HG03520 (cell line): ENCODE data around the gene PLCB4.

Source experiments
- ATAC-seq: cut with Tn5 transposase; IDR thresholded peaks from one replicate; pipeline ENCODE4 v1.9.1; 2021; ENCODE audit warnings: mild to moderate bottlenecking, moderate library complexity; ENCODE audit not compliant: unreplicated experiment

PLCB4 gene

DNA sequence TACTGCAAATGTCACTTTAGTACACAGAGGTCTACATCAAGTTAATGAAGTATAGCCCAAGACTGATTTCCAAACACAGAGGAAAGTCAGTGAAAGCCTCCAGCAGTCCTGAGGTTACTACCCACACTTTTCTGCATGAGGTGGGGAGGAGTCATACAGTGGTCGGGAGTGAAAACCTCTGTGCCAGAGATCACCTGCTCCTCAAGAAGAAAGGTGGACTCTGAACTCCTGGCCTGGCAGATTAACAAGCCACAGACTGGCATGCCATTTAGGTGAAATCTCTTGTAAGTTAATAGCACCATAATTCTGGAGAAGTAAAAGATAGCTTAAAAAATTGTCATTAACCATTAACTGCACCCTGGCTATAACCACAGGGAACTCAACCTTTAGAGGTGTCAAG is 320.5 kb downstream of the PLCB4 start:
- ATAC-seq: no peak

DNA sequence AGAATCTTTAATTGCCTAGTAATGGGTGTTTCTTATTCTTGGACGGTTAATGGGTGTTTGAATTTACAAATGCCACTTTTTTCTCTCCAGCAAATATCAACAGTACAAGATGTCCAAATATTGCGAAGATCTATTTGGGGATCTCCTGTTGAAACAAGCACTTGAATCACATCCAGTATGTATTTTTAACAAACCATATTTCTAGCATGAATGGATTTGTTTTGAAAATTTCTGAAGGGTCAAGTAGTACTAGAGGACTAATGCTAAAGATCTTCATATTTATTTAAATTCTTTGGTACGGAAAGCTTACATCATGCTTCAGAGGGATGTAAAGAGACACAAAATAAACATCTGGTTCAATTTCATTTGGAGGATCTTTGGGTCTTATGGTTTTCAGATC is 321.6 kb downstream of the PLCB4 start:
- no peak for ATAC-seq

DNA sequence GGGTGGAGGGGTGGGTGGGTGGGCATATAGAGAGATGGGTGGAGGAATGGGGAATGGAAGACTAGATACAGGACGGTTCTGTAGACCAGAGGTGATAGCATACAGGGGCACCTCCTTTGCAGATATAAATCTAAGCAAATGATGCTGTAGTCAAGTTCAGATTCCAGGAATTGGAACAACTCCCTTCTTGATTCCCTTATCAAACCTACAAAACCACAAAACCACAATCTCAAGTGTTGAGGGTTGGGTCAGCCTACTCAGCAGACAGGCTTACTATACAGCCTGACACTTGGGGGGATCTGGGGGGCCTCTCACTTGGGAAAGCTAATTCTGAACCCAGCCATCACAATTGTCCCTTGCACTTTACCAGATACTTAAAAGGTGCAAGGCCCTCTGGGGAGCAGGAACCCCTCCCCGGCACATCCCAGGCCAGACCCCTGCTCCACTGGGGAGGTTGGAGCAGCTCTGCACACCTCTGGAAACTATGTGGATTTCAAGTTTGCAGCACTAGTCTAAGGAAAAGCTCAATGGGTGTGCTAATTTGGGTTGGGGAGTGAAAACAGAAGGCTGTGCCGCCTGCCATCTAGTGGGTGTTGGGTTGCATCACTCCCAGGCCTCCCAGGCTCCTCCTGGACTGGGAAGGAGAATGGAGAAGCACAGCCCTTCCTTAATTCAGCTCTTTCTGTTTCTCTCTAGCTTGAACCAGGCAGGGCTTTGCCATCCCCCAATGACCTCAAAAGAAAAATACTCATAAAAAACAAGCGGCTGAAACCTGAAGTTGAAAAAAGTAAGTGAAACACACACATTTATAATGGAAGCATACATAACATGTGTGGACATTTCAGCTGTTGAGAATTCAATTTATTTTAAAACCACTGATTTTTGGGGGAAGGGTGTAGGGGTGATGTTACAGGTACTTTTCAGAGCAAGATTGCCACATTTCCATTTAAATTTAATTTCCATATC is 324.3 kb downstream of the PLCB4 start:
- ATAC-seq: peak; percentile 45

DNA sequence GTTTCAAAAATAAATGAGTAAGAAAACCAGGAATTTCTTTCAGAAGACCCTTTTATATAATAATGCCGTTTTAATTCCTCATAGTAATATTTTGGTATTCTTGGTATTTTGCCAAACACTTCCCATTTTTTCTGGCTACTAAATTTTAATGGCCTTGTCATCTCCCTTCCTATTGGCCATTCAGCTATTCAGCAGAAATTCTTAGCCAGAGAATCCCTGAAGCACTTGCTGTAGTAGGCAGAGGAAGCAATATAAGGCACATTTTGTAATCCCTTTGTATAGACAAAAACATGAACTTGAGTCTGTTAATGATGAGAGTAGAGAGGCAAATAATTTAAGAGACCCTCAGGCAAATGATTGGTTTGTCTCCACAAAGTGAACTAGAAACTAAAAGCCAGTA is 327.1 kb downstream of the PLCB4 start:
- no peak for ATAC-seq

DNA sequence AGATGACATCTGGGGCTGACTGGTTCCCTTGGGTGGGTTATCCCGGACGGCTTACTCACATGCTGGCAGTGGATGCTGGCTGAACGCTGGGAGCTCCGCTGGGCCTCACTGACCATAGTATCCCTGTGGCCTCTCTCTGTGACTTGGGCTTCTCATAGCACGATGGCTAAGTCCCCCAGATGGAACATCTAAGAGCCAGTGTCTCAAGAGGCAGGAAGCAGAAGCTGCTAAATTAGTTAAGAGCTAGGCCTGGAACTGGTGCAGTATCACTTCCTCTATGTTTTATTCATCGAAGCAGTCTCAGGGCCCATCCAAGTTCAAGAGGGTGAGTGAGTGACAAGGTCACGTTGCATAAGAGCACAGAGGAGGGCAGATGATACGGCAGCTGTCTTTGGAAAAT is 329.0 kb downstream of the PLCB4 start:
- peak; percentile 95 for ATAC-seq

DNA sequence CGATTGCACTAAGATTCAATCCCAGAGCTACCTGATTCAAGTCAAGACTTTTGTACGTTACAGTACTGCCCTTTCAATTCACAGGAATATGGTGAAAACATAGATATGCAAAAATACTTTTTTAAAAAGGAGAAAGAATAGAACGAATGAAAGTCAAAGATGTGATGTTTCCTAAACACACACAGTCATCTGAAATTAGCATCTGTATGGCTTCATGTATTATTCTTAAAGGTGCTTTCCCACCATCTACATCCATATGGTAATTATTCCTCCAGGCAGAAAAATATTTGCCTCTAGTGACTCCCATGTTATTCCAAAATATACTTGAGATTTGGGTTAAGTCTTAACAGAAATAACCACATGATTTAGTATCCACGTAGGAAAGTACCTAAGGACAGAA is 330.0 kb downstream of the PLCB4 start:
- ATAC-seq: no peak

DNA sequence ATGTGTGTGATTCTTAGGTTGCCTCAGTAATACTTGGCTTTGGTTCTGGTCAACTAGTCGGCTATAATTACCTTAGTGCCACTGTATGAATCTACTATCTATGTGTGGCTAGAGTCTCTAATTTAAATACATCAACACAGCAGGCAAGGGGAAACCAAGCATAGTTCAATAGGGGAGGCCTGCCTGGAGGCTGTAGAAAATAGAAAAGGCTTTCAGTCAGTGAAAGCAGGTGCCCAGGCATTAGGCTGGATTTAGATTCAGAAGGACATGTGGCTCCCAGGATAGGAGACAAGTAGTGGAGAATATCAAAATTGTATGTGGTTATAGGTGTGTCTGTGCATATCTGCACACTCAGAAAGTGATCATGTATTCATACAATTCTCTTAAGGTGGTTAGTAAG is 330.4 kb downstream of the PLCB4 start:
- no peak for ATAC-seq

DNA sequence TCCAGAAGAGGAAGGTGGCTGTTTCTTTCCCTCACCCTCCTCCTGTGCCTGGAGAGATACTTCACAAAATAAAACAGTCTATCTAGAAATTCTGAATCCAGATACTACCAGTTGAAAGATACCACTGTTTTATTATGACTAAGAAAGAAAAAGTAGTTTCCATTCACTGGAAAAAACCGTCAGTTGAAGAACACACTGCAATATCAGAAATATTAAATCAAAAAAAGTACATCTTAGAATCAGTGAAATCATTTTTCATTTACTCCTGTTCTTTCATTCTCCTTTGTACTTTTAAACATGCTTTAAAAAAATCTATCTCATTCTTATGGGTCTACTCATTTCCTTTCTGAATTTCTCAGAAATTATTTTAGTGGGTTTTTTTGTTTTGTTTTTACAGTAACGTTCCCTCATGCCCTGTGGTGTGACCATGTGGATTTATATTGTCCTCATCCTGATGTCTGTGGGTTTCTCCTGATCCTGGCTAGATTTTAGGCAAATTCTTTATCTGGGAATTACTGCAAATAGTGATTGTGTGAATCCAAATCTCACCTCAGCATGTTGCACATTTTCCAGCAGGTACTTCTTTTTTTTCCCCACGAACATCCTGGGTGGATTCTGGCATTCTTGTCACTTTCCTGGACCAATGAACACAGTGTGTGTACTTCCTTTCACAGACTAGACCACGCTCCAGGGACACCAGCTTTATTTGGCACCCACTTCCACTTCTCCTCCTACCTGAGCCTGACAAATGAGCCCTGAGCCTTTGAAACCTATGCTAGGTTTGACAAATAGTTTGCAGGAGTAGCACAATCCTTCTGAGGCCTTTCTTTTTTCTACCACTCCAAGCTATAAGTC is 331.5 kb downstream of the PLCB4 start:
- no peak for ATAC-seq

DNA sequence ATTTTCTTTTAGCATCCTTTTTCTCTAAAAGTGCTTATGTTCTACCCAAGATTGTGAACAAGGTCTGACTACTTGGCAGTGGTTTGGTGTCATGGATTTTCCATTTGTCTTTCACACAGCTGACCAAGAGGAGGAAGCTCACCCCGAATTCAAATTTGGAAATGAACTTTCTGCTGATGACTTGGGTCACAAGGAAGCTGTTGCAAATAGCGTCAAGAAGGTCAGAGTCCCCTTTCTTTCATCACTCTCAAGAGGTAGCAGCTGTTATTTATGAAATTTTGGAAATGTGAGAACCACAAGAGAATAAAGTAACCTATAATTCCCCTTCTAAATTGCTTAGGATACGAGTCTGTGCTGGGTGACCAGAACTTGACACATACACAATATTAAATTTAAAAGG is 332.5 kb downstream of the PLCB4 start:
- ATAC-seq: no peak

DNA sequence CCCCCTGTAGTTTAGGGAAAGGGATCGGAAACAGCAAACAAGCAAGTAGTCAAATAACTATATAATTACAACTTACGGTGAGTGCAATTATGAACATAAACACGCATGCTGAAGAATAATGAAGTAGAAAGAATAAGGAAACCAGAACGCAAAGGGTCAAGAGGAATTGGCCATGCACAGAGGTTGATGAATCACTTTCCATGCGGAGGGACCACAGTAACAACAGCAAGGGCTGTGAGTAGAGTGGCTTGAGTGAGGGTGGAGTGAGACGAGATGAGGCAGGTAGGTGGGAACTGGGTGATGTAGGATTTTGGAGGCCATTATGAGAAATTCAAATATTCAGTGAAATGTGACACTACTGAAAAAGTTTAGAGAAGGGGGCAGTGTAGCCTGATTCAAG is 333.3 kb downstream of the PLCB4 start:
- no peak for ATAC-seq

DNA sequence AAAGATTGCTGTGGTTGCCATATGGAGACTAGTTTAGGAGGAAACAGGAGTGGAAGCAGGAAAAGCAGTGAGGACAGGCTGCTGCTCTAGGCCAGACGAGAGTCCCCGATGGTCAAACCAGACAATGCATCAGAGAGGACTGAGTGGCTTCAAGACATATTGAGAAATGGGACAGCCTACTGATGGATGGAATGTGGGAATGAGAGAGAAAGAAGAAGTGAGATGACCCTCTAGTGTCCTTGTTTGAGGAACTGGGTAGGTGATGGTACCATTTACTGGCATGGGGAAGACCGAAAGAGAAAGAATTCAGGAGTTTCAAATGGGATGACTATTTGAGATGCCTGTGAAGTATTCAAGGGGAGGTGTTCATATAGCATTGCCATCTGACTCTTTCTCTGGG is 333.7 kb downstream of the PLCB4 start:
- no peak for ATAC-seq

DNA sequence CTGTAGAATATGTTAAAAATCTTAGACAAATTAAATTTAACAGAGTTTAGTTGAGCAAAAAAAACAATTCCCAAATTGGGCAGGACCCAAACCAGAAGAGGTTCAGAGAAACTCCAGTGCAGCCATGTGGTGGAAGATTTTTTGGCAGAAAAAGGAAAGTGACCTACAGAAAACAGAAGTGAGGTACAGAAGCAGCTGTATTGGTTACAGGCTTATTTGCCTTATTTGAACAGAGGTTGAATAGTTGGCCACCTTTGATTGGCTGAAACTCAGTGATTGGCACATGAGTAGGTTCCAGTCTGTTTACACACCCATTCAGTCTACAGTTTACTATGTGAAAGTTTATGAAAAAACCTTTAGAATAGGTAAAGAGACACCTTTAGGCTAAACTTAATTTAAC is 334.6 kb downstream of the PLCB4 start:
- ATAC-seq: no peak

DNA sequence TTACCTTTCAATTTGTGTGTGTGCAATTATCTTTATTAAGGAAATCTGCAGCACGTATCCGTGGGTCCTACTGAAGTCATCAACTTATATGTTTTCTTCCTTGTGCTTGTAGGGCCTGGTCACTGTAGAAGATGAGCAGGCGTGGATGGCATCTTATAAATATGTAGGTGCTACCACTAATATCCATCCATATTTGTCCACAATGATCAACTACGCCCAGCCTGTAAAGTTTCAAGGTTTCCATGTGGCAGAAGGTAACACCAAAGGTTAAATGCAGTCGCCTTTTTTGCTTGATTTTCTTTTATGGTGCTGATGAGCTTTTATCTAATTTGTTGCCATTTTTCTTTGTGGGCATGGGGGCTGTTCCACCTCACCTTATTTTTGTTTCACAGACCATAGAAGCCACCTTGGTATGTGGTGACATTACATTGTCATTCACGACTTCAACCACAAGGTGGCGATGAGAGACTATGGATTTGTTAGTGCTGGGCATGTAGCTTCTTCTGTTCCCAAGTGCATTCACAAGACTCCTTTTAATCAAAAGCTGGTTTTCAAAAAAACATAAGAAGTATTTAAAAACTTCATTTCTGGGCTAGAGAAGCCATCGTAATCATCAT is 339.0 kb downstream of the PLCB4 start:
- peak; percentile 61 for ATAC-seq

DNA sequence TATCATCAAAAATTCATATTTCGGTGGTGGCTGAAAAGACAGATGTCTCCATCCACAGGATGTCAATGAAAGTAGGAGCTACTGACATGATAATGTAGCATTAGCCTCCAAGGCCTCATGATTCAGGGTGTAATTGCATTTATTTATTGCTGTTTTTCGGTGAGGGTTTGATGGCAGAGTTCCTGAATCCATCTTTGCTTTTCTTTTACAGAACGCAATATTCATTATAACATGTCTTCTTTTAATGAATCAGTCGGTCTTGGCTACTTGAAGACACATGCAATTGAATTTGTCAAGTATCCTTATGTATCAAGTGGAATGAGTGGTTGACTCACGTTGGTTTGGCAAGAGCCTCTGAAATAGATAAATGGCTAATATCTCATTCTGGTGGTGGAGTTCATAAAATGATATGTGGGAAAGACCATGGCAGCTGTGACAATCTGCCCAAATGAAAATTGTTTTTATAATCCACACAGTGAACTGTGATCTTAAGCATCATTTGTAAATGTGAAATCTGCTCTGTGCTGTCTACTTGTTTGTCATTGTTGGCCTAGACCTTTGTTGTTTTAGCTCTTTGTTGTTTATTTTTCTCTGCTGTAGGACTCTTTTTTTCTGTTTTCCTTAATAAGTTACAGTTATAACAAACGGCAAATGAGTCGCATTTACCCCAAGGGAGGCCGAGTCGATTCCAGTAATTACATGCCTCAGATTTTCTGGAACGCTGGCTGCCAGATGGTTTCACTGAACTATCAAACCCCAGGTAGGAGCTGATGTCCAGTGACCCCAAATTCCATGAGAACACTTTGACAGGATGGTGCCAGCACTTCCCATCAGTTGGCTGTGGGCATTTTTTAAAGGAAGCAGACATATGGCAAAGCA is 339.8 kb downstream of the PLCB4 start:
- ATAC-seq: no peak

DNA sequence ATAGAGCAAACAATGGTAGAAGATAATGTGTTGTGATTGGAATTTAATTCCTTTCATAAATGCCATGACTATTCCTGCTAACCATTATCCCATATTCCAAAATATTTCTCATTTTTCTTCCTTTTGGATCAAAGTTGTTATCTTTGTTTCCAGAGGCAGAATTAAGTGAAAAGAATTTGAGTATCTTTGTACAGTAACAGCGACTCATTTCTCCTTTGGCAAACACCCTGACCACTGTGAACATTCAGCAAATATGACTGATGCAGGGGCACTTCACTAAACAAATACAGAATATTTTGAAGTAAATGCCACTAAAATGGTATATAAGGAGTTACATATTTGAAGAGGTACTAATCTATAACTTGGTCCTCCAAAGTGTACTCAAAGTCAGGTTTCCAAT is 340.5 kb downstream of the PLCB4 start:
- ATAC-seq: no peak

DNA sequence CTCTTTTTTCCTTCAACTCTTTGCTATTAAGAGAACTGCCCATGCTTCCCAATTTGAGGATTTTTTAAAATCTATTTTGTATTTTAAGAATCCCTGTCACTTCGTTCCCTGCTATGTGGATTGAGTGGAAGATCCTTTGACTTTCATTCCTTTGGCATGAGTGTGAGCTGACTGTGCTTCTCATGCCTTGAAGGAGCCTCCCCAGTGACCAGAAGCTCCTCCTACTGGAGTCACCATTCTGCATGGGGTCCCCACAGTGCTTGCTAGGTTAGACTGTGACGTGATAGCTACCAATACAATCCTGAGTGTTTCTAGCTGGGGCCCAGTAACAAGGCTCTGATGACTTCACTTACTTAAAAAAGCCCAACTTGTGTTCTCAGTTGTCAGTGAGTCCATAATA is 341.1 kb downstream of the PLCB4 start:
- no peak for ATAC-seq

DNA sequence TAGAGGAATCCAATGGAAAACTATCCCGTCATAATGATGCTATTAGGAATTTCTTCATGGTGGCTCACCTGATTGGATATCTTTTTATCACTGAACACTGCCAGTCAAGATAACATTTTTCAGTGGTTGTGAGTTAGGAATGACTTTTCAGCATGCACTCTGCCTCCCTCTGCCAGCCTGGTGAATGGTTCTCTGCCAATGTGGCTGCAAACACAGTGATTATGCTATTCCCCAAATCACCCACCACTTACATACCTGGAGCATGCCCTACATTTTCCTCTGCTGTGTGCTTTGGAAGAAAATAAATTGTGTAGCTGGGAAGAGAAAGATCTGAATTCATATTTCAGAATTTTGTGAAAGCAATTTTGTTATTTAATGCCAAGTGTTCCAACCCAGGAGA is 342.9 kb downstream of the PLCB4 start:
- ATAC-seq: no peak

DNA sequence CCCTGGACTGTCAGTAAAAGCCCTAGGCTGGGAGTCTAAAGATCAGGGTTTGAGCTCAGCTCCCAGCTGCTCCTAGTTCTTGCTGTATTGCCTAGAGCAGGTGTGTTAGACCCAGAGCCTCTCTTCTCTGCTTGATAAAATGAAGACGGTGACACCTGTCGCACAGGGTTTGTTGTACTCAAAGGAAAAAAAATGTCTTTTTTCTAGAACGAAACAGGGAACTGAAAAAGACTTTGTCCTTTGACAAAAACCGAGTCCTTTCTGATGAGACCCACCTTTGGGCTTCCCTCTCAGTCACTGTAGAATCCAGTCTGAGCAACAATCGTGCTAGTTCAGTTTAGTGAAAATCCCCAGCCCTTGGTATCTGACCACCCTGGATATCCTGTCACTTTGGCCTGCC is 343.4 kb downstream of the PLCB4 start:
- peak; percentile 80 for ATAC-seq

DNA sequence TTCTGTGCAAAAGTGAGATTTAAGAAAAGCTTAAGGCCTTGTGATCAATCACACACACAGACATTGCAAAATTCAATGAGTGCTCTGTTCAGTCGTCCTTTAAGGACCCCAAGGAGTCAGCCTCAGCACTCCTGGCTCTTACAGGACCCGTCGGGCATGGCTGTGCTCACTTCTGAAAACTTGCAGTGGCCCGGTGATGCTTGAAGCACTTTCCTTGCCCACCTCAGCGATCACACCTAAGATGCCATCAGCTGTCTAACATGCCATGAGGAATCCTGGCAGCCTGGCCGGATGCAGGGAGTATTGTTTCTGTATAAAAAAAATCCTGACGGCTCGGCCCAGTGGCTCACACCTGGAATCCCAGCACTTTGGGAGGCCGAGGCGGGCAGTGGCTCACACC is 344.1 kb downstream of the PLCB4 start:
- ATAC-seq: no peak

DNA sequence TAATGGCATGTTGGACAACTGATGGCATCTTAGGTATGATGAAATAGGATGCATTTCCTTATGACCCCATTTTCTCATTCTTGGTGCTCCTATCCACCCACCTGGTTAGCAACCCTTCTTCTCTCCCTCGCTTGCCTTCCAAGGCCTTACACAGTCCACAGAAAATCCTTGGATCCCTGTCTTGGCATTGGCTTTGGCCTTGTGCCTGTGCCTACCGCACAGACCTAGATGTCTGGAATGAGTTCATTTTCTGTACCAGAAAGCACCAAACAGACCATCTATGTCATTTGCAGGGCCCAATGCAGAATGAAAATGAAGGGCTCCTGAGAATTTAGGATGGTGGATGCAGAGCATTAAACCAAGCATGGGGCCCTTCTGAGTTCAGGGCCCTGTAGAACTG is 346.5 kb downstream of the PLCB4 start:
- ATAC-seq: no peak

DNA sequence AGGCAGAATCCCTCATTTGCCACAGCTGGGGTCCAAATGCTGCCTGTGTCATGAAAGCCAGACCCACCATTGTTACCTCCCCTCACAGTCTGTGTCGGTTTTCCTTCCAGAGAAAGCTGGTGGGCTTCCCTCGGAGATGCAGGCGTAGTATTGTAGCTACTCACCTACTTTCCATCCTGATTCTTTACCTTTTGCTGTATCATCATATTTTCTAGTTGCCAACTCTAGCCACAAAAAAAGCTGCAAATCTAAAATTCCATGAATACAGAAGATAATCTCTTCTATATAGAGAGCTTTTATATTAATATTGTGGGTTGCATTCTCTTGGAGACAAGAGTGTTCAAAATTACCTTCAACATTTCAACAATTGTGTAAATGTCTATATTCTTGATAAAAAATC is 347.5 kb downstream of the PLCB4 start:
- no peak for ATAC-seq
